ENCODE data around the gene ZNF366. TPM values are rescaled to one million over a fixed set of nuclear protein-coding genes. Genes with fewer than 3 reads are reported as not detected.
A peak's percentile ranks its signal among the peaks of the same experiment; 100 is the strongest.

ZNF366 gene
- not detected for total RNA-seq

- H3K4me3 Mint-ChIP-seq = no peak within 1 kb of the TSS
- no peaks in the 10 kb centered on the region for H3K36me3 Mint-ChIP-seq (ENCODE audit: low read depth)
- intact Hi-C loops (cut with micrococcal nuclease) = no loop called here
- H3K27ac Mint-ChIP-seq = no peak within 1 kb of the TSS
- H3K4me1 Mint-ChIP-seq (ENCODE audit: low read depth) = peaks cover 2% of the 10 kb centered on the region
- CTCF ChIA-PET = no interaction called here
- DNase-seq = no peak
- peaks cover 46% of the 10 kb centered on the region for H3K27me3 Mint-ChIP-seq (ENCODE audit: low read depth)
- H3K9me3 Mint-ChIP-seq = no peaks in the 10 kb centered on the region
Observed at GRCh38 chr5:72507231-72507906, at the start of gene ZNF366. Gene ZNF366 (minus strand): TSS chr5:72507410. CDS start chr5:72461496, 45,914 bp downstream.

- H3K36me3 Mint-ChIP-seq (ENCODE audit: low read depth) = no peaks in the 10 kb centered on the region
- no peaks in the 10 kb centered on the region for H3K9me3 Mint-ChIP-seq
- no peak overlapping the region for H3K27ac Mint-ChIP-seq
- peaks cover 50% of the 10 kb centered on the region for H3K27me3 Mint-ChIP-seq (ENCODE audit: low read depth)
- peak; percentile 46 for DNase-seq
- H3K4me1 Mint-ChIP-seq (ENCODE audit: low read depth) = peaks cover 25% of the 10 kb centered on the region
- intact Hi-C loops (cut with micrococcal nuclease) = loop anchor here (2.0 to 10.0 kb wide), 4 partner anchors 28 to 262 kb away; no protein-coding TSS in a partner anchor
- peak overlapping the region; percentile 59 for H3K4me3 Mint-ChIP-seq
- CTCF ChIA-PET = interaction anchor here (0.6 to 1.6 kb wide), 3 partner anchors 10 to 289 kb away, joined by 3 to 5 read pairs (median 3); no protein-coding TSS in a partner anchor
Observed at GRCh38 chr5:72556351-72557166, 49.3 kb upstream of the ZNF366 start.

- H3K27me3 Mint-ChIP-seq (ENCODE audit: low read depth) = peaks cover 46% of the 10 kb centered on the region
- no peak for DNase-seq
- intact Hi-C loops (cut with micrococcal nuclease) = loop anchor here (2.0 to 10.0 kb wide), 4 partner anchors 29 to 263 kb away; no protein-coding TSS in a partner anchor
- H3K9me3 Mint-ChIP-seq = no peaks in the 10 kb centered on the region
- CTCF ChIA-PET = interaction anchor here (1.5 to 1.6 kb wide), 2 partner anchors 10 to 190 kb away, joined by 3 to 5 read pairs; no protein-coding TSS in a partner anchor
- no peaks in the 10 kb centered on the region for H3K36me3 Mint-ChIP-seq (ENCODE audit: low read depth)
- no peak overlapping the region for H3K27ac Mint-ChIP-seq
- peak overlapping the region; percentile 59 for H3K4me3 Mint-ChIP-seq
- peaks cover 25% of the 10 kb centered on the region for H3K4me1 Mint-ChIP-seq (ENCODE audit: low read depth)
Observed at GRCh38 chr5:72555871-72556270, 48.7 kb upstream of the ZNF366 start.

GRCh38 chr5:72554897-72555296 lies 47.7 kb upstream of the ZNF366 start:
- intact Hi-C loops (cut with micrococcal nuclease) = loop anchor here (10.0 kb wide), 1 partner anchor 190 kb away; no protein-coding TSS in a partner anchor
- no peak for DNase-seq
- no peak overlapping the region for H3K27ac Mint-ChIP-seq
- H3K4me1 Mint-ChIP-seq (ENCODE audit: low read depth) = peaks cover 19% of the 10 kb centered on the region
- H3K27me3 Mint-ChIP-seq (ENCODE audit: low read depth) = peaks cover 51% of the 10 kb centered on the region
- H3K9me3 Mint-ChIP-seq = no peaks in the 10 kb centered on the region
- no peak overlapping the region for H3K4me3 Mint-ChIP-seq
- CTCF ChIA-PET = no interaction called here
- H3K36me3 Mint-ChIP-seq (ENCODE audit: low read depth) = no peaks in the 10 kb centered on the region

- H3K27me3 Mint-ChIP-seq (ENCODE audit: low read depth) = peaks cover 50% of the 10 kb centered on the region
- intact Hi-C loops (cut with micrococcal nuclease) = loop anchor here (10.0 kb wide), 1 partner anchor 187 kb away; no protein-coding TSS in a partner anchor
Observed at GRCh38 chr5:72552041-72552557, 44.9 kb upstream of the ZNF366 start.

GRCh38 chr5:72550595-72550994 lies 43.4 kb upstream of the ZNF366 start:
- CTCF ChIA-PET = no interaction called here
- intact Hi-C loops (cut with micrococcal nuclease) = loop anchor here (10.0 kb wide), 1 partner anchor 186 kb away; no protein-coding TSS in a partner anchor
- Mint-ChIP-seq H3K27me3 (ENCODE audit: low read depth) (peaks cover 40% of the 10 kb centered on the region), H3K9me3 (peaks cover 7% of the 10 kb centered on the region), H3K36me3 (ENCODE audit: low read depth) (no peaks in the 10 kb centered on the region), H3K4me3 (no peak overlapping the region), H3K4me1 (ENCODE audit: low read depth) (no peaks in the 10 kb centered on the region), H3K27ac (no peak overlapping the region)
- DNase-seq = no peak

More at GRCh38 chr5:72552041-72552557, 44.9 kb upstream of the ZNF366 start:
- Mint-ChIP-seq H3K9me3 (peaks cover 5% of the 10 kb centered on the region), H3K4me3 (no peak overlapping the region), H3K36me3 (ENCODE audit: low read depth) (no peaks in the 10 kb centered on the region), H3K4me1 (ENCODE audit: low read depth) (peaks cover 9% of the 10 kb centered on the region), H3K27ac (no peak overlapping the region)
- CTCF ChIA-PET = interaction anchor here (0.6 to 0.9 kb wide), 2 partner anchors 52 to 234 kb away, joined by 3 read pairs; no protein-coding TSS in a partner anchor
- no peak for DNase-seq

- Mint-ChIP-seq H3K9me3 (peaks cover 11% of the 10 kb centered on the region), H3K4me1 (ENCODE audit: low read depth) (no peaks in the 10 kb centered on the region), H3K27me3 (ENCODE audit: low read depth) (peaks cover 14% of the 10 kb centered on the region), H3K4me3 (no peak overlapping the region), H3K36me3 (ENCODE audit: low read depth) (no peaks in the 10 kb centered on the region), H3K27ac (no peak overlapping the region)
- DNase-seq = no peak
- intact Hi-C loops (cut with micrococcal nuclease) = no loop called here
- CTCF ChIA-PET = no interaction called here
Observed at GRCh38 chr5:72543811-72544210, 36.6 kb upstream of the ZNF366 start.

- CTCF ChIA-PET = no interaction called here
- H3K9me3 Mint-ChIP-seq = peaks cover 10% of the 10 kb centered on the region
Observed at GRCh38 chr5:72543365-72543764, 36.2 kb upstream of the ZNF366 start.

GRCh38 chr5:72542695-72543094 lies 35.5 kb upstream of the ZNF366 start:
- CTCF ChIA-PET = no interaction called here
- Mint-ChIP-seq H3K9me3 (peaks cover 6% of the 10 kb centered on the region), H3K27me3 (ENCODE audit: low read depth) (peaks cover 13% of the 10 kb centered on the region), H3K4me1 (ENCODE audit: low read depth) (no peaks in the 10 kb centered on the region), H3K36me3 (ENCODE audit: low read depth) (no peaks in the 10 kb centered on the region), H3K4me3 (no peak overlapping the region), H3K27ac (no peak overlapping the region)
- intact Hi-C loops (cut with micrococcal nuclease) = no loop called here
- DNase-seq = no peak

More at GRCh38 chr5:72543365-72543764, 36.2 kb upstream of the ZNF366 start:
- intact Hi-C loops (cut with micrococcal nuclease) = no loop called here
- no peak overlapping the region for H3K27ac Mint-ChIP-seq
- H3K27me3 Mint-ChIP-seq (ENCODE audit: low read depth) = peaks cover 11% of the 10 kb centered on the region
- H3K4me3 Mint-ChIP-seq = no peak overlapping the region
- no peak for DNase-seq
- H3K4me1 Mint-ChIP-seq (ENCODE audit: low read depth) = no peaks in the 10 kb centered on the region
- H3K36me3 Mint-ChIP-seq (ENCODE audit: low read depth) = no peaks in the 10 kb centered on the region

GRCh38 chr5:72541501-72542225 lies 34.5 kb upstream of the ZNF366 start:
- Mint-ChIP-seq H3K27me3 (ENCODE audit: low read depth) (peaks cover 17% of the 10 kb centered on the region), H3K4me1 (ENCODE audit: low read depth) (no peaks in the 10 kb centered on the region), H3K36me3 (ENCODE audit: low read depth) (no peaks in the 10 kb centered on the region), H3K9me3 (peaks cover 5% of the 10 kb centered on the region), H3K4me3 (no peak overlapping the region), H3K27ac (no peak overlapping the region)
- CTCF ChIA-PET = no interaction called here
- no peak for DNase-seq
- intact Hi-C loops (cut with micrococcal nuclease) = no loop called here

GRCh38 chr5:72540759-72541438 lies 33.7 kb upstream of the ZNF366 start:
- Mint-ChIP-seq H3K9me3 (peaks cover 5% of the 10 kb centered on the region), H3K27ac (no peak overlapping the region), H3K4me3 (no peak overlapping the region), H3K27me3 (ENCODE audit: low read depth) (peaks cover 18% of the 10 kb centered on the region), H3K4me1 (ENCODE audit: low read depth) (no peaks in the 10 kb centered on the region), H3K36me3 (ENCODE audit: low read depth) (no peaks in the 10 kb centered on the region)
- intact Hi-C loops (cut with micrococcal nuclease) = no loop called here
- CTCF ChIA-PET = no interaction called here
- DNase-seq = no peak
